Stimulated activated CD8-positive, alpha-beta memory T cell treated with anti-CD3 and anti-CD28 coated beads, Interleukin-2, amount 100 ng/mL, for 48 hours (primary cell): ENCODE data around the gene ZNF841.
"Not testable (repeated sequence)": the region's sequence is repeated elsewhere in the genome, so short reads cannot be mapped to it uniquely, and the experiment has no call there.

Experiments used
- DNase-seq, 2 donors: peaks; one replicate each; pipeline ENCODE4 v3.0.0-alpha.2; 2020; ENCODE audit warnings: low read depth in 2 of 2

Gene ZNF841

DNA sequence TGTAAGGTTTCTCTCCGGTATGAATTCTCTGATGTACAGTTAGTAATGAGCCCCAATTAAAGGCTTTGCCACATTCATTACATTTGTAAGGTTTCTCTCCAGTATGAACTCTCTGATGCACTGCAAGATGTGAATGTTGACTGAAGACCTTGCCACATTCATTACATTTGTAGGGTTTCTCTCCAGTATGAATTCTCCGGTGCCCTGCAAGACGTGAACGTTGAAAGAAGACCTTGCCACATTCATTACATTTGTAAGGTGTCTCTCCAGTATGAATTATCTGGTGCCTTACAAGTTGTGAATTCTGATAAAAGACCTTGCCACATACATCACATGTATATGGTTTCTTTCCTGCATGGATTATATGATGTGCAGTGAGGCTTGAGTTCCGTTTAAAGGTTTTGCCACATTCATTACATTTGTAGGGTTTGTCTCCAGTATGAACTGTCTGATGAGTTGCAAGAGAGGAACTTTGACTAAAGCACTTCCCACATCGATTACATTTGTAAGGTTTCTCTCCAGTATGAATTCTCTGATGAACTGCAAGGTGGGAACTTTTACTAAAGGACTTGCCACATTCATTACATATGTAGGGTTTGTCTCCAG lies 29.2 kb downstream of the ZNF841 start:
- no peak for DNase-seq

DNA sequence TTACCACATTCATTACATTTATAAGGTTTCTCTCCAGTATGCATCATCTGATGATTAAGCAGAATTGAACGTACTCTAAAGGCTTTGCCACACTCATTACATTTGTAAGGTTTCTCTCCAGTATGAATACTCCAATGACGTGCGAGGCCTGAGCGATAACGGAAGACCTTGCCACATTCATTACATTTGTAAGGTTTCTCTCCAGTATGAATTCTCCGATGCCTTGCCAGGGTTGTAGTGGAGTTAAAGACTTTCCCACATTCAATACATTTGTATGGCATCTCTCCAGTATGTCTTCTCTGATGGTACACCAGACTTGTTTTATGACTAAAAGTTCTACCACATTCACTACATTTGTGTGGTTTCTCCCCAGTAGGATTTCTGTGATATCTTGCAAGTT lies 30.2 kb downstream of the ZNF841 start:
- no peak for DNase-seq

DNA sequence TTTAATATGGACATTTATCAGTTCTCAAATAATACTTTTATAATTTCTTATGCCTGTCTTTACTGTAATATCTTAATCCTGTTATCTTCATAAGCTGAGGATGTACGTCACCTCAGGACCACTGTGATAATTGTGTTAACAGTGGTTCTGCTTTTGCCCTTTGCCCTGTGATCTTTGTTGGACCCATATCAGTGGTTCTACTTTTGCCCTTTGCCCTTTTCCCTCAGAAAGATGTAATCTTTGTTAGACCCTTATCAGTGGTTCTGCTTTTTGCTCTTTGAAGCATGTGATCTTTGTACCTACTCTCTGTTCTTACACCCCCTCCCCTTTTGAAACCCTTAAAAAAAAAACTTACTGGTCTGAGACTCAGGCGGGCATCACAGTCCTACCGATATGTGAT lies 39.1 kb downstream of the ZNF841 start:
- not testable (repeated sequence) for DNase-seq

DNA sequence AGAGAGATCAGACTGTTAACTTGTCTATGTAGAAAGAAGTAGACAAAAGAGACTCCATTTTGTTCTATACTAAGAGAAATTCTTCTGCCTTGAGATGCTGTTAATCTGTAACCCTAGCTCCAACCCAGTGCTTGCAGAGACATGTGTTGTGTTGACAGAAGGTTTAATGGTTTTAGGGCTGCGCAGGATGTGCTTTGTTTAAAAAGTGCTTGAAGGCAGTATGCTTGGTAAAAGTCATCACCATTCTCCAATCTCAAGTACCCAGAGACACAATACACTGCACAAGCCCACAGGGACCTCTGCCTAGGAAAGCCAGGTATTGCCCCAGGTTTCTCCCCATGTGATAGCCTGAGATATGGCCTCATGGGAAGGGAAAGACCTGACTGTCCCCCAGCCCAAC lies 43.8 kb downstream of the ZNF841 start:
- DNase-seq: not testable (repeated sequence)

DNA sequence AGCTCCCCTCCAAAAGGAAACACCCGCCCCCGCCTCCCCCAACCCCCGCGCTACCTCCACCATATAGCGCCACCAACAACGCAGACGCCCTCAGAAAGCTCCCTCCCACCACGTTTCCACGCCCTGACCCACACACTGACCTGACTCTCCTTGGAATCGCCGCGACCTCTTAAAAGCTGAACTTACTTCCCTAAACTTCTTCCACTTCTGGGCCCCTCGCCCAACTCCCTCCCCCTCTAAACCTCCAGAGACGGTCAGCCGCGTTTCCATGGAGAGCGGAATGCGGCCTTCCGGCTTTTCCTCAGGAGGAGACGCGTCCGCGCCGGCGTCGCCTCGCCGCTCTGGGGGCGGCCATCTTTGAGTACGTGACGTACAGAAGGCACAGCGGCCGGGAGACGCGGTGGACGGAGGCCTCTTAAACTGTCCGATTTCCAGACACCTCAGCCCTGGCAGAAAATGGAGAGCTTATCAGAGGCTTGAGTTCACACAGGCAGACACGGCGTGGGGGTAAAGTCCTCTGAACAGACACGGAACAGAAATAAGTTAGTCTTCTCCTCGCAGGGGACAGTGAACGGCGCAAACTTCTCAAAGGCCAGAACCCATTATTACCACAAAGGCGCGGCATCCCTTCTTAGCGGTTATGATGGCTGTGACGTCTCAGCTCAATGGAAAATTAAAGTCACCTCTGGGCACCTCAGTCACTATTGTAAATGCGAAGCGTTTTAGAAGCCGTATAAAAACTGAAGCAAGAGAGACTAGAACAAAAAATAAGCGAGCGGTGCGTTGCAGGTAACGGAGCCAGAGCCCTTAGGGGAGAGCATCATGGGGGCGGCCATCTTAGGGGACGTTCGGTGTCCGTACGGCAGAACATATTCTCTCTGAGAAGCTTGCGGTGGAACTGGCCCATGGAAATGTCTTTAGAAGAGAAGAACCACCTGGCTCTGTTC lies 46.7 kb downstream of the ZNF841 start, which contains the start of gene ZNF432:
Gene ZNF432, minus strand, starts transcription at position 284 of the 947 bp plus-strand sequence. CDS start 1,970 bp downstream, outside the sequence.
- peak; percentile 58 to 72 for DNase-seq

DNA sequence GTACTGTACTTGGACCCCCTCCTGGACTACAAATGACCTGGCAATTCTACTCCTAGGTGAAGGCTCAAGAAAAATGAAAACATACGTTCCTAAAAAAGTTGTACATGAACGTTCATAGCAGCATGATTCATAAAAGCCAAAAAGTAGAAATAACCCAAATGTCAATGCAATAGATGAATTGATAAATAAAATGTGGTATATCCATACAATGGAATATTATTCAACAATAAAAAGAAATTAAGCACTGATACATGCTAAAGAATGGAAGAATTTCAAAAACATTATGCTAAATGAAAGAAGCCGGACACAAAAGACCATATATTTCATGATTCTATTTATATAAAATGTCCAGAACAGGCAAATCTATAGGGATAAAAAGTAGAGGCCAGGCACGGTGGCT lies 56.4 kb downstream of the ZNF841 start:
- DNase-seq: no peak

DNA sequence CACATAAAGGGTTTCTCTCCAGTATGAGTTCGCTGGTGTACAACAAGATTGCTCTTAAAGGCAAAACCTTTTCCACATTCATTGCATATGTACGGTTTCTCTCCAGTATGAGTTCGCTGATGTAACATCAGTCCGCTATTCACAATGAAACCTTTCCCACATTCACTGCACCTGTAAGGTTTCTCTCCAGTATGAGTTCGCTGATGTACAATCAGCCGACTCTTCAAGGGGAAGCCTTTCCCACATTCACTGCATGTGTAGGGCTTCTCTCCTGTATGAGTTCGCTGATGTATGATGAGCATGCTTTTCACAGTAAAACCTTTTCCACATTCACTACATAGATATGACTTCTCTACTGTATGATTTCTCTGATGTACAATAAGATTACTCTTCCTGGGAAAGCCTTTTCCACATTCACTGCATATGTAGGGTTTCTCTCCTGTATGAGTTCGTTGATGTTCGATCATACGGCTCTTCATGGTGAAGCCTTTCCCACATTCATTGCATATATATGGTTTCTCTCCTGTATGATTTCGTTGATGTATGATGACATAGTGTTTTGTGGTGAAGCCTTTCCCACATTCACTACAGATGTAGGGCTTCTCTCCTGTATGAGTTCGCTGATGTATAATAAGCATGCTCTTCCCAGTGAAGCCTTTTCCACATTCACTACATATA lies 61.4 kb downstream of the ZNF841 start:
- DNase-seq: no peak

DNA sequence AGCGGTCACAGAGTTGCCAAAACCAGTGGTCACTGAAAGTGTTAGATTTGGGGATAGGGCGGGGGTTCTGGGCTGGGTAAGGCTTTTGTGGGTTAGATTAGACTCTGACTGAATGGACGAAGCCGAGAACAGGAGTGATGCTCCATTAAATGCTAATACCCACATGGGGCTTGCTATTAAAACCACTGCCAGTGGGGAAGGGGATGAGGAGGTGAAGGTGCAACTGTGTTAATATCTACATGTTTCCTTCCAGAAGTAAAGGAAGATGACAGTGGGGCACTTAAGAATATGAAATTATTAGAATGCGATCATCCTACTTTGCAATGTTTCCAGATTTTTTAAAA lies 66.8 kb downstream of the ZNF841 start:
- no peak for DNase-seq

DNA sequence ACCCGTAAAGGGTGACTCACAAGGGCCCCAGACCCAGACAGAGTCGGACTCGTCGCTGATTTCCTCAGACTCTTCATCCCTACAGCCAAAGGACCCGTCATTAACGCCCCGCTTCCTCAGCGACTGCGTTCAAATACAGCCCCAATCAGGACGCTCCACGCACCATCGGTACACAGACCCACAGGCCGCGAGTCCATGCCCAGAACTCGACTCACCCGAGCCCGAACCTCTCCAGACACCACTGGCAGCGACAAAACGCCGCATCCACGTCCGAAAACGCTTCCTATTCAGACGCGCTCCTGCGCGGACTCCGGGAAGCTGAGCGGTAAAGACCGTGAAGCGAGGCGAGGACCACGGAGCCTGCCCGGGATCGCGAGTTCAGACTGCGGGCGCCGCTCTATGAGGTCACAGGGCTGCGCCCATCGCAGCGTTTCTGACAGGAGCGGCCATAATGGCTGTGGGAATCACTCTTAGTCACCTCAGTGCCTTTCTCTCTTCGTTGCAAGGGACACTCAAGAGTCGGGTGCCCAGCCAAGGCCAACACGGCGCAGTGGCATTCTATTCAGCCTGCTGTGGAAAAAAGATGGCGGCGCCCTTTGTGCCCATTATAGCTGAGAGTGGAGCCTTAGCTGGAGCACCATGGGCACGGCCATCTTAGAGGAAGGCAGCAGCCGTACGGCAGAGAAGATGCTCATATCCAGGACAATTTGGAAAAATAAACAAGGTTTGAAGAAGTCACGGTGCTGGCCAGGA lies 67.4 kb downstream of the ZNF841 start, which contains the start of gene ZNF614:
Gene ZNF614, minus strand, starts transcription at position 353 of the 753 bp plus-strand sequence. CDS start 2,634 bp downstream, outside the sequence.
- peak; percentile 72 to 80 for DNase-seq

DNA sequence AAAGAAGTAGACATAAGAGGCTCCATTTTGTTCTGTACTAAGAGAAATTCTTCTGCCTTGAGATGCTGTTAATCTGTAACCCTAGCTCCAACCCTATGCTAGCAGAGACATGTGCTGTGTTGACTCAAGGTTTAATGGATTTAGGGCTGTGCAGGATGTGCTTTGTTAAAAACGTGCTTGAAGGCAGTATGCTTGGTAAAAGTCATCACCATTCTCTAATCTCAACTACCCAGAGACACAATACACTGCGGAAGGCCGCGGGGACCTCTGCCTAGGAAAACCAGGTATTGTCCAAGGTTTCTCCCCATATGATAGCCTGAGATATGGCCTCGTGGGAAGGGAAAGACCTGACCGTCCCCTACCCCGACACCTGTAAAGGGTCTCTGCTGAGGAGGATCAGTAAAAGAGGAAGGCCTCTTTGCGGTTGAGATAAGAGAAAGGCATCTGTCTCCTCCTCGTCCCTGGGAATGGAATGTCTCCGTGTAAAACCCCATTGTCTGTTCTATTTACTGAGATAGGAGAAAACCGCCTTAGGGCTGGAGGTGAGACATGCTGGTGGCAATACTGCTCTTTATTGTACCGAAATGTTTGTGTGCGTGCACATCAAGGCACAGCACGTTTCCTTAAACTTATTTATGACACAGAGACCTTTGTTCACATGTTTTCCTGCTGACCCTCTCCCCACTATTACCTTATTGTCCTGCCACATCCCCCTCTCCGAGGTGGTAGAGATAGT lies 69.1 kb downstream of the ZNF841 start:
- DNase-seq: not testable (repeated sequence)

DNA sequence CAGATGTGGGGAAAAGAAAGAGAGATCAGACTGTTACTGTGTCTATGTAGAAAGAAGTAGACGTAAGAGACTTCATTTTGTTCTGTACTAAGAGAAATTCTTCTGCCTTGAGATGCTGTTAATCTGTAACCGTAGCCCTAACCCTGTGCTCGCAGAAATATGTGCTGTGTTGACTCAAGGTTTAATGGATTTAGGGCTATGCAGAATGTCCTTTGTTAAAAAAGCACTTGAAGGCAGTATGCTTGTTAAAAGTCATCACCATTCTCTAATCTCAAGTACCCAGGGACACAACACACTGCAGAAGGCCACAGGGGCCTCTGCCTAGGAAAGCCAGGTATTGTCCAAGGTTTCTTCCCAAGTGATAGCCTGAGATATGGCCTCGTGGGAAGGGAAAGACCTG lies 71.1 kb downstream of the ZNF841 start:
- not testable (repeated sequence) for DNase-seq

DNA sequence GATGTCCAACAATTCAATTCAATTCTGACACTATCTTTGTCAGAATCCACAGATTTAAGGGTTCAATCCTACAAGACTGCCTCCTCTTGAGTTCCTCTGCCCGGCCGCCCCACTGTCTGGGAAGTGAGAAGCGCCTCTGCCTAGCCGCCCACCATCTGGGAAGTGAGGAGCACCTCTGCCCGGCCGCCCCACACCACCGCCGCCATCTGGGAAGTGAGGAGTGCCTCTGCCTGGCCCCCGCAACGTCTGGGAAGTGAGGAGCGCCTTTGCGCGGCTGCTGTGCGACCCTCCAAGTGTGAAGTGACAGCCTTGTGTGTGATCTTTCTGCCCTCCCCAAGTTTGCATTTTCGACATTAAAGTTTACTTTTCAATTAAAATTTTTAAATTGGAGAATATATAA lies 73.4 kb downstream of the ZNF841 start:
- no peak for DNase-seq

DNA sequence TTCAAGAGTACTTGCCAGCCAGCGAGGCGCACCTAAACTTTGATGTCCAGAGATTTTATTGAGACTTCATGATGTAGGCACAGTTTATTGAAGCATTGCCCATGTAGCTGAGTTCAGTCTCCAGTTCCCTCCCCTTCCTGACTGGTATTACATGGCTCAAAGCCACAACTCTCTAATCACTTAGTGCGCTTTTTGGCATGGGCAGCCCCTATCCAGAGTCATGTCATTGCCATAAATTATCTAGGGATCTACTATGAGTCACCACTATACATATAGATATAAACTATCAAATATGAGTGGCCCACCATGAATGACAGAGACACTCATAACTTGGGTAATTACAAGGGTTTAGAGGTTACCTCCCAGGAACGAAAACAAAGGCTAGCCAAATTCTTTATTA lies 75.1 kb downstream of the ZNF841 start:
- DNase-seq: no peak
